Sigmoid colon (tissue), 4 donors: ENCODE results near the gene ABI3.

ENCODE experiments used
- POLR2A ChIP-seq, 2 donors: fragments of 450-650 bp; IDR thresholded peaks; one replicate each; pipeline ENCODE4 v1.6.1; 2016; ENCODE audit warnings: antibody characterized with exemption in 2 of 2, mild to moderate bottlenecking in 2 of 2, moderate library complexity in 2 of 2
- POLR2AphosphoS5 ChIP-seq, 4 donors: sonication (generic); formaldehyde crosslinking; IDR thresholded peaks; one replicate each; pipeline ENCODE4 v1.6.1; 2017; ENCODE audit warnings: antibody characterized with exemption in 4 of 4

DNA sequence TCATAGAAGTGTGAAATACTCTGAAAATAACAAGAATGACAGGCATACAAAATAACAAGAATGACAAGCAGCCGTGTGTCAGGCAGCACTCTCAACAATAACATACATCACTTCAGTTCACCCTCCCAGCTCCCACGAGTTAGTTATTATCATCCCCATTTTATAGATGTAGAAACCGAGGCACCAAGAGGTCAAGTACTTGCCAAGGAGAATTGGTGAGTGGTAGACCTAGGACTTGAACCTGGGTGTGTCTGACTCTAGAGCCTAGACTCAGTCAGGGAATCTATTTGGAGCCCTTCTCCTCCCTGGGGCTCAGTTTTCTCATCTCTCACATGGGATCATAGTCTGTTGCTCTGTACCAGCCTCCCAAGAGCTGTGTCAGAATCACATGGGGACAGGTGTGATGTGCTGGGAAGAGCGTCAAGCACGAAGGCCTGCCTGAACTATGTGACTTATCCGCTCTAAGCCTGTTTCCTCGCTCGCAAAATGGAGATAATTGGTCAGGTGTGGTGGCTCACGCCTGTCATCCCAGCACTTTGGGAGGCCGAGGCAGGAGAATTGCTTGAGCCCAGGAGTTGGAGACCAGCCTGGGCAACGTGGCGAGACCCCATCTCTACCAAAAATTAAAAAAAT is 39.5 kb downstream of the ABI3 start:
- TF ChIP-seq POLR2A (IDR thresholded peaks at IDR 0.05) (no peak), POLR2AphosphoS5 (IDR thresholded peaks at IDR 0.05) (no peak)
